ENCODE results near the gene PLCL2. TPM values are rescaled to one million over a fixed set of nuclear protein-coding genes. Genes with fewer than 3 reads are reported as not detected.

The PLCL2 gene
- total and polyA plus RNA-seq, 11 donors, result 10.4 to 80.9 (median 53.0) TPM

DNA sequence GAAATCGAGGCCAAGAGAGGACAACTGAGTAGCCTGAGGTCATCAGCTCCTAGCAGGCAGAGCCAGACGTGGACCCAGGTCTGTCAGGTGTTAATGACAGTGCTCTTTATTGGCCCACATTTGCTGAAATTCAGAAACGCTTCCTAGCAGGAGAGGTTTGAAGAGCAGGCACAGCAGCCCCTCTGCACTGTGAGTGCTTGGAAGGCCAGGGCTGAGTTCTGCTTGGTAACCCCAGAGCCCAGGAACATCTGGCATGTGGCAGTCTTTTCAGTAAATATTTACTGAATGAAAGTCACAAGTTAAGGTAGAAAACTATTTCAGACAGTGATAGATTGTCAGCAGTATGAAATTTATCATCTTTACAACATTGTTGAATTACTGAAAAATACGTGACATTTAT lies 102.4 kb downstream of the PLCL2 start:
- ATAC-seq, result peak in 2 of 4 donors; percentile 7 to 39
- Histone ChIP-seq H3K4me3 (no peak overlapping the region), H3K27ac (no peak overlapping the region), H3K36me3 (no peaks in the 10 kb centered on the region), H3K9me3 (no peaks in the 10 kb centered on the region), H3K4me1 (peaks cover 0 to 43% (median 6%) of the 10 kb centered on the region in 12 donors), H3K27me3 (no peaks in the 10 kb centered on the region)
- TF ChIP-seq, protein P1, sequence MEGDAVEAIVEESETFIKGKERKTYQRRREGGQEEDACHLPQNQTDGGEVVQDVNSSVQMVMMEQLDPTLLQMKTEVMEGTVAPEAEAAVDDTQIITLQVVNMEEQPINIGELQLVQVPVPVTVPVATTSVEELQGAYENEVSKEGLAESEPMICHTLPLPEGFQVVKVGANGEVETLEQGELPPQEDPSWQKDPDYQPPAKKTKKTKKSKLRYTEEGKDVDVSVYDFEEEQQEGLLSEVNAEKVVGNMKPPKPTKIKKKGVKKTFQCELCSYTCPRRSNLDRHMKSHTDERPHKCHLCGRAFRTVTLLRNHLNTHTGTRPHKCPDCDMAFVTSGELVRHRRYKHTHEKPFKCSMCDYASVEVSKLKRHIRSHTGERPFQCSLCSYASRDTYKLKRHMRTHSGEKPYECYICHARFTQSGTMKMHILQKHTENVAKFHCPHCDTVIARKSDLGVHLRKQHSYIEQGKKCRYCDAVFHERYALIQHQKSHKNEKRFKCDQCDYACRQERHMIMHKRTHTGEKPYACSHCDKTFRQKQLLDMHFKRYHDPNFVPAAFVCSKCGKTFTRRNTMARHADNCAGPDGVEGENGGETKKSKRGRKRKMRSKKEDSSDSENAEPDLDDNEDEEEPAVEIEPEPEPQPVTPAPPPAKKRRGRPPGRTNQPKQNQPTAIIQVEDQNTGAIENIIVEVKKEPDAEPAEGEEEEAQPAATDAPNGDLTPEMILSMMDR (IDR thresholded peaks at IDR 0.05), result no peak
- TF ChIP-seq POLR2A (IDR thresholded peaks at IDR 0.05), result no peak
- intact Hi-C loops (cut with DNase I), result no loop called here
- 65 to 86% (median 72%) methylated on average over 4 of the region's 4 CpGs for WGBS, 4 donors
- DNase-seq, result no peak

DNA sequence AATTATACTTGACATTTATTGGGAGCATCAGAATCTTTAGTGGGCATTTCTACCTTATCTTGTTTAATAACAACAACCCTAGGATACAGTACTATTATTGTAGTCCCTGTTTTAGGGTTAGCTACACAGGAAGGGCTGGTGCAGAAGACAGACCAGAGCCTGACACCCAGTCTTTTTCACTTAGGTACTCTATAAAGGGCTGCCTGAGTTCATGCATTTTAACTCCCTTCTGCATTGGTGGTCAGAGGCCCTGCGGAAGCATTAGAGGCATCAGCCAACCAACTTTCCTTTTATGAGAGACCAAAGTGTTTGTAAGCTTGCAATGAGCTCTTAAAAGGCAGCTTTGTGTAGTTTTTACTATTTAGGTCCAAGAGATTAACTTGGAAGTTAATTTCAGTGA lies 105.4 kb downstream of the PLCL2 start:
- Histone ChIP-seq H3K4me3 (no peak overlapping the region), H3K36me3 (no peaks in the 10 kb centered on the region), H3K27me3 (no peaks in the 10 kb centered on the region), H3K9me3 (no peaks in the 10 kb centered on the region), H3K4me1 (peaks cover 0 to 62% (median 9%) of the 10 kb centered on the region in 12 donors), H3K27ac (no peak overlapping the region)
- ATAC-seq (no peak), DNase-seq (no peak)
- TF ChIP-seq, protein P1 (IDR thresholded peaks at IDR 0.05), result no peak
- no peak for TF ChIP-seq POLR2A (IDR thresholded peaks at IDR 0.05)
- 92 to 96% (median 94%) methylated on average over 1 of the region's 1 CpG for WGBS, 4 donors
- intact Hi-C loops (cut with DNase I), result no loop called here

DNA sequence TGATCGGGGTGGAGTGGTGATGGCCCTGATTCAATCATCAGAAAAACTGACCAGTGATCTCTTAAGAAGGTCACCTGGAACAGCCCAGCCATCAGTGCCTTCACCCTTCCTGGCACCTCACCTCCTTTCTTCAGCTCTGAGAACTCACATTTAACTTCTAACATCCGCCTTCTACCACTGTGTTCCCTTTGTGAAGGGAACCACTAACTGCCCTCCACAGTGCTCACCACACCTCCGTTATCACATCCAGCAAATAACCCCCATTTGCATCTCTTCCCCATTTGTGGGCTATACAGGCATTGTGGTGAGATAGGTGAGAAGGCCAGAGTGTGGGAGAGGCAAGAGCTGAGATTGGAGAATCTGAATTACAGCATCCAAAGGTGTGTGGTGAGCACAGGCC lies 107.4 kb downstream of the PLCL2 start:
- intact Hi-C loops (cut with DNase I), result no loop called here
- H3K36me3 ChIP-seq, result no peaks in the 10 kb centered on the region
- peaks cover 4 to 65% (median 21%) of the 10 kb centered on the region in 12 donors for H3K4me1 ChIP-seq
- no peak for DNase-seq
- no peaks in the 10 kb centered on the region for H3K9me3 ChIP-seq
- WGBS, 4 donors, result 96 to 99% (median 97%) methylated on average over 3 of the region's 3 CpGs
- H3K4me3 ChIP-seq, result no peak overlapping the region
- ATAC-seq, result no peak
- H3K27ac ChIP-seq, result no peak overlapping the region
- H3K27me3 ChIP-seq, result no peaks in the 10 kb centered on the region
- TF ChIP-seq POLR2A (IDR thresholded peaks at IDR 0.05), result no peak
- TF ChIP-seq, protein P1 (IDR thresholded peaks at IDR 0.05), result no peak

DNA sequence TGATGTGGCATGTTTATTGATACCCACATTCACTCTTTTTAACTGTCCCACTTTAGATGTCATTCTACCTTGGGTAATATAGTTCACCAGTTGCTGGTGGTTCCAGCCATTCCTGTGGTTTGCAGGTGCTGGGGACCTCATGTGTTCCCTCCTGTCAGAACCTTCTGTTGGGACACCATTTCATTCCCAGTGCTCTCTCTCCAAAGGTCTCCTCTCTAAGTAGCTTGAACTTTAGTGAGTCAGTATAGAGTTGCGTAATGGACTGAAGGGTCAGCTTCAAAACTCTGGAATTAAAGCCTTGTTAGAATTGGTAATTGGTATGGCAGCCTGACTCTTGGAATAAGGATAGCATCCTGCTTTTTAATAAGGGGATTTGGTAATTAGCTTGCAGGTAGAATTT lies 108.5 kb downstream of the PLCL2 start:
- Histone ChIP-seq H3K27me3 (no peaks in the 10 kb centered on the region), H3K27ac (no peak overlapping the region), H3K4me3 (no peak overlapping the region), H3K4me1 (peaks cover 4 to 67% (median 24%) of the 10 kb centered on the region in 12 donors), H3K9me3 (no peaks in the 10 kb centered on the region), H3K36me3 (no peaks in the 10 kb centered on the region)
- intact Hi-C loops (cut with DNase I), result no loop called here
- DNase-seq (no peak), ATAC-seq (peak in 1 of 4 donors; percentile 30)
- TF ChIP-seq POLR2A (IDR thresholded peaks at IDR 0.05), result no peak
- 98 to 100% (median 100%) methylated on average over 1 of the region's 1 CpG for WGBS, 4 donors
